Calu3 (cell line): ENCODE data around the gene CFAP107. TPM values are rescaled to one million over a fixed set of nuclear protein-coding genes. Genes with fewer than 3 reads are reported as not detected.

Experiments used
- Bru-seq: library from RNA; stranded (reverse); fragments of 400-500 nt; gene quantifications from one replicate; lab custom pipeline; 2021; lab: Mats Ljungman, UMichigan
- BruChase-seq, 2 experiments: library from RNA; stranded (reverse); fragments of 400-500 nt; gene quantifications; one replicate each; lab custom pipeline; 2021; lab: Mats Ljungman, UMichigan
- BruUV-seq: library from RNA; stranded (reverse); fragments of 400-500 nt; replicated peaks from 2 replicates; lab custom pipeline; 2021; lab: Mats Ljungman, UMichigan
- CTCF ChIA-PET: fragments of 300-600 bp; sonication (Branson Sonifier 250); formaldehyde crosslinking; loops from one replicate; lab custom pipeline; 2022; ENCODE audit warnings: antibody characterized with exemption; lab: Charles Lee
- DNase-seq: peaks from one replicate; pipeline ENCODE4 v3.0.0; 2022
- H3K27ac Mint-ChIP-seq: one replicate; pipeline ENCODE4 v1.8.0; 2022; ENCODE audit warnings: mixed read lengths; ENCODE audit not compliant: unreplicated experiment
- H3K27me3 Mint-ChIP-seq: one replicate; pipeline ENCODE4 v1.8.0; 2022; ENCODE audit warnings: mixed read lengths; ENCODE audit not compliant: unreplicated experiment
- H3K36me3 Mint-ChIP-seq: one replicate; pipeline ENCODE4 v1.8.0; 2022; ENCODE audit warnings: mild to moderate bottlenecking, moderate library complexity, mixed read lengths; ENCODE audit not compliant: insufficient read depth, unreplicated experiment
- H3K4me1 Mint-ChIP-seq: one replicate; pipeline ENCODE4 v1.8.0; 2022; ENCODE audit warnings: mild to moderate bottlenecking, low read depth, mixed read lengths; ENCODE audit not compliant: unreplicated experiment
- H3K4me3 Mint-ChIP-seq: one replicate; pipeline ENCODE4 v1.8.0; 2022; ENCODE audit warnings: mild to moderate bottlenecking, low read depth, moderate library complexity, mixed read lengths; ENCODE audit not compliant: unreplicated experiment
- H3K9me3 Mint-ChIP-seq: one replicate; pipeline ENCODE4 v1.8.0; 2022; ENCODE audit warnings: low read depth, mixed read lengths; ENCODE audit not compliant: unreplicated experiment
- intact Hi-C: fragments of 100-400 bp; cut with micrococcal nuclease; formaldehyde crosslinking; loops from one replicate; pipeline ENCODE4 v1.10.0; 2022; ENCODE audit not compliant: unreplicated experiment
- long read RNA-seq: library from polyadenylated mRNA; stranded (forward); transcript quantifications from one replicate; pipeline ENCODE4 v2.0.0, GENCODE V29; 2022
- total RNA-seq: library from RNA; stranded (reverse); gene quantifications from 2 replicates; pipeline ENCODE4 v1.2.3, GENCODE V29; 2022
- TF ChIP-seq, protein P1 (sequence below): fragments of 200-600 bp; IDR thresholded peaks from one replicate; pipeline ENCODE4 v1.8.0; 2022; ENCODE audit warnings: antibody characterized with exemption; ENCODE audit not compliant: unreplicated experiment

CFAP107 gene, protein sequence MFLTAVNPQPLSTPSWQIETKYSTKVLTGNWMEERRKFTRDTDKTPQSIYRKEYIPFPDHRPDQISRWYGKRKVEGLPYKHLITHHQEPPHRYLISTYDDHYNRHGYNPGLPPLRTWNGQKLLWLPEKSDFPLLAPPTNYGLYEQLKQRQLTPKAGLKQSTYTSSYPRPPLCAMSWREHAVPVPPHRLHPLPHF
- total RNA-seq (not detected in 2 replicates), Bru-seq, nascent RNA (not detected), BruChase-seq, experiment 1, labeled RNA remaining after a 6-hour chase (not detected), BruChase-seq, experiment 2, labeled RNA remaining after a 2-hour chase (not detected)
- long read RNA-seq, result 0 reads

GRCh38 chr1:12745992-12746323, at the start of gene CFAP107:
Gene CFAP107 (plus strand): TSS chr1:12746200. CDS start chr1:12746431, 231 bp downstream.
- TF ChIP-seq, protein P1, sequence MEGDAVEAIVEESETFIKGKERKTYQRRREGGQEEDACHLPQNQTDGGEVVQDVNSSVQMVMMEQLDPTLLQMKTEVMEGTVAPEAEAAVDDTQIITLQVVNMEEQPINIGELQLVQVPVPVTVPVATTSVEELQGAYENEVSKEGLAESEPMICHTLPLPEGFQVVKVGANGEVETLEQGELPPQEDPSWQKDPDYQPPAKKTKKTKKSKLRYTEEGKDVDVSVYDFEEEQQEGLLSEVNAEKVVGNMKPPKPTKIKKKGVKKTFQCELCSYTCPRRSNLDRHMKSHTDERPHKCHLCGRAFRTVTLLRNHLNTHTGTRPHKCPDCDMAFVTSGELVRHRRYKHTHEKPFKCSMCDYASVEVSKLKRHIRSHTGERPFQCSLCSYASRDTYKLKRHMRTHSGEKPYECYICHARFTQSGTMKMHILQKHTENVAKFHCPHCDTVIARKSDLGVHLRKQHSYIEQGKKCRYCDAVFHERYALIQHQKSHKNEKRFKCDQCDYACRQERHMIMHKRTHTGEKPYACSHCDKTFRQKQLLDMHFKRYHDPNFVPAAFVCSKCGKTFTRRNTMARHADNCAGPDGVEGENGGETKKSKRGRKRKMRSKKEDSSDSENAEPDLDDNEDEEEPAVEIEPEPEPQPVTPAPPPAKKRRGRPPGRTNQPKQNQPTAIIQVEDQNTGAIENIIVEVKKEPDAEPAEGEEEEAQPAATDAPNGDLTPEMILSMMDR, result no peak
- H3K4me3 Mint-ChIP-seq, result no peak within 1 kb of the TSS
- BruUV-seq, result no TSS peak
- no peak for DNase-seq
- peaks cover 5% of the 10 kb centered on the region for H3K9me3 Mint-ChIP-seq
- peaks cover 11% of the 10 kb centered on the region for H3K4me1 Mint-ChIP-seq
- no peak within 1 kb of the TSS for H3K27ac Mint-ChIP-seq
- intact Hi-C loops, result no loop called here
- CTCF ChIA-PET, result no interaction called here
- peaks cover 65% of the 10 kb centered on the region for H3K27me3 Mint-ChIP-seq
- H3K36me3 Mint-ChIP-seq, result no peaks in the 10 kb centered on the region

DNA sequence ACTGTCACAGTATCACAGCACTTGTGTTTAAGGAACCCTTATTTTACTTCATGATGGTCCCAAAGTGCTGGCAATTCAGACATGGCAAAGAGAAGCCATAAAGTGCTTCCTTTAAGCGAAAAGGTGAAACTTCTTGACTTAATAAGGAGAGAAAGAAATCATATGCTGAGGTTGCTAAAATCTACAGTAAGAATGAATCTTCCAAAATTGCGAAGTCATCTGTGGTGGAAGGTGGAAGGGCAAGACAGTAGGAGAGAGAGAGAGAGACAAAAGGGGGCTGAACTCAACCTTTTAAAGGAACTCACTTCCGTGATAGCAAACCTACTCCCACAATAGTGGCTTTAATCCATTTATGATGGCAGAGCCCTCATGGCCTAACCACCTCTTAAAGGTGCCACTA, 49.3 kb upstream of the CFAP107 start:
- CTCF ChIA-PET, result no interaction called here

DNA sequence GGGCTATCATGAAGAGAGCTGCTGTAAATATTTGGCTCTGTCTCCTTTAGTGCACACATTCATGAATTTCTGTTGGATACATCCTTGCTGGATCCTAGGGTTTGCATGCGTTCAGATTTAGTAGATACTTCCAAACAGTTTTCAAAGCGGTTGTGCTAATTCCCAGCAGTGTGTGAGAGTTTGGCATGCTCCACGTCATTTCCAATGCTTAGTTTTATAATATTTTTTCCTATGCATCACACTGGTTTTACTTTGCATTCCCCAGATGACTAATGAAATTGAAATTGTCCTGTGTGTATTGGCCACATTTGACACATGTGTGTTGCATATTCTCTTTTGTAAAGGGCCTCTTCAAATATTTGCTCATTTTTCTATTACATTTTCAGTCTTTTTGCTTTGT, 48.6 kb upstream of the CFAP107 start:
- intact Hi-C loops, result no loop called here
- Mint-ChIP-seq H3K27me3 (peaks cover 50% of the 10 kb centered on the region), H3K9me3 (no peaks in the 10 kb centered on the region), H3K4me3 (no peak overlapping the region), H3K36me3 (no peaks in the 10 kb centered on the region), H3K4me1 (no peaks in the 10 kb centered on the region), H3K27ac (no peak overlapping the region)
- TF ChIP-seq, protein P1, result no peak
- DNase-seq, result no peak
- no TSS peak for BruUV-seq
- CTCF ChIA-PET, result no interaction called here

More for the DNA sequence above, 49.3 kb upstream of the CFAP107 start:
- no peaks in the 10 kb centered on the region for H3K9me3 Mint-ChIP-seq
- no peaks in the 10 kb centered on the region for H3K36me3 Mint-ChIP-seq
- peaks cover 57% of the 10 kb centered on the region for H3K27me3 Mint-ChIP-seq
- no peak overlapping the region for H3K27ac Mint-ChIP-seq
- TF ChIP-seq, protein P1, result no peak
- H3K4me3 Mint-ChIP-seq, result no peak overlapping the region
- H3K4me1 Mint-ChIP-seq, result no peaks in the 10 kb centered on the region
- no TSS peak for BruUV-seq
- no peak for DNase-seq
- intact Hi-C loops, result no loop called here

- Mint-ChIP-seq H3K27me3 (peaks cover 20% of the 10 kb centered on the region), H3K4me1 (no peaks in the 10 kb centered on the region), H3K27ac (no peak overlapping the region), H3K9me3 (peaks cover 10% of the 10 kb centered on the region), H3K4me3 (no peak overlapping the region), H3K36me3 (no peaks in the 10 kb centered on the region)
- BruUV-seq, result no TSS peak
- CTCF ChIA-PET, result no interaction called here
- DNase-seq, result no peak
- intact Hi-C loops, result no loop called here
- TF ChIP-seq, protein P1, result no peak
Measured at GRCh38 chr1:12703821-12704451, 42.1 kb upstream of the CFAP107 start.
